Activated CD4-positive, alpha-beta T cell treated with anti-CD3 and anti-CD28 coated beads for 36 hours (primary cell): ENCODE measurements around the gene AGGF1. TPM values are rescaled to one million over a fixed set of nuclear protein-coding genes. Genes with fewer than 3 reads are reported as not detected.
"Not testable (repeated sequence)": the region's sequence is repeated elsewhere in the genome, so short reads cannot be mapped to it uniquely, and the experiment has no call there.

Experiments used
- ATAC-seq: fragments of 200-7000 bp; cut with Tn5 transposase; one replicate; pipeline ENCODE4 v1.10.0; 2021; ENCODE audit warnings: mild to moderate bottlenecking, moderate library complexity
- CTCF ChIA-PET: fragments of 350-600 bp; sonication (Branson Sonifier 250); formaldehyde crosslinking; loops from one replicate; lab custom pipeline; 2021; ENCODE audit warnings: antibody characterized with exemption; lab: Charles Lee
- POLR2A ChIA-PET: fragments of 350-600 bp; sonication (Branson Sonifier 250); formaldehyde crosslinking; loops from one replicate; lab custom pipeline; 2021; ENCODE audit warnings: antibody characterized with exemption, inconsistent platforms; lab: Charles Lee
- DNase-seq: peaks from one replicate; pipeline ENCODE4 v3.0.0-alpha.2; 2020
- H3K27ac Mint-ChIP-seq: one replicate; pipeline ENCODE4 v1.8.0; 2021; ENCODE audit warnings: mixed read lengths
- H3K27me3 Mint-ChIP-seq: one replicate; pipeline ENCODE4 v1.8.0; 2021; ENCODE audit warnings: mixed read lengths
- H3K36me3 Mint-ChIP-seq: one replicate; pipeline ENCODE4 v1.8.0; 2021; ENCODE audit warnings: low read depth, mixed read lengths
- H3K4me1 Mint-ChIP-seq: one replicate; pipeline ENCODE4 v1.8.0; 2021; ENCODE audit warnings: mixed read lengths
- H3K4me3 Mint-ChIP-seq: one replicate; pipeline ENCODE4 v1.8.0; 2021; ENCODE audit warnings: mild to moderate bottlenecking, moderate library complexity, mixed read lengths
- H3K9me3 Mint-ChIP-seq: one replicate; pipeline ENCODE4 v1.8.0; 2021; ENCODE audit warnings: low read depth, mixed read lengths
- intact Hi-C, 2 experiments: fragments of 100-400 bp; cut with DNase I in 1 of 2; cut with micrococcal nuclease in 1 of 2; formaldehyde crosslinking; loops; one replicate each; pipeline versions ENCODE4 v1.14.2 to v1.15.1; 2022 to 2024; cut with DNase I, micrococcal nuclease
- total RNA-seq, 2 experiments: library from RNA; stranded (reverse); gene quantifications; one replicate each; pipeline ENCODE4 v1.2.3, GENCODE V29; 2021

The AGGF1 gene
- total RNA-seq, 2 experiments from 2014 or later: 25.5 to 33.2 TPM

DNA sequence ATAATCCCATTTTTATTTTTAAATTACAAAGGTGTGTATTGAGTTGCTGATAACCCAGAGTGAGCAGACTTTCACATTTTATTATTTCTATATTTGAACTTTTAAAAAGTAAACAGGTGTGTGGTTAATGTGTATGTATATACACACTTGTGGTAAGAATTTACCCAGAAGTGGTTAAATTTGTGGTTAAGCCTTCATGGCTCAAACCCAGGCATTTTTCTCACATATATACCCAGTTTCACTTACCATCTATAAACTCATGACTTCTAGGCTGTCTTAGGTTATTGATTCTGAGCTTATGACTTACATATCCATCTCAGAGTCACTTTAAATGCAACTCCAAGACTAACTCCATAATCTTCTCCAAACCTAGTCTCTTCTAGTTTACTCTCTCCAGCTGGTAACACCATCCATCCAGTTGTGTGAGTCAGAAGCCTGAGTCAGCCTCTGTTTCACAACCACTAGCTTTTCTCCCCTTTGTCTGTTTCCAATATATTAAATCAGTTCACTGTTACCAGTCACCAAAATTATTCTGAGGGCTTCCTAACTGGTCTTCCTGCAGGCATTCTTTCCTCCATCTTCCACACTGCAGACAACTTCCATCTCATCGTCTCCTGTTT, 36.7 kb downstream of the AGGF1 start:
- POLR2A ChIA-PET: interaction anchor here (0.6 kb wide), 1 partner anchor 37 kb away, joined by 3 read pairs; the partner anchor contains the start of gene AGGF1
- H3K4me3 Mint-ChIP-seq: no peak overlapping the region
- peaks cover 31% of the 10 kb centered on the region for H3K36me3 Mint-ChIP-seq
- peaks cover 6% of the 10 kb centered on the region for H3K4me1 Mint-ChIP-seq
- H3K27ac Mint-ChIP-seq: no peak overlapping the region
- CTCF ChIA-PET: interaction anchor here (0.5 to 1.9 kb wide), 3 partner anchors 10 to 199 kb away, joined by 3 to 9 read pairs (median 3); no protein-coding TSS in a partner anchor
- ATAC-seq (peak; percentile 60), DNase-seq (peak; percentile 14)
- no peaks in the 10 kb centered on the region for H3K9me3 Mint-ChIP-seq
- intact Hi-C loops: no loop called here
- H3K27me3 Mint-ChIP-seq: no peaks in the 10 kb centered on the region

DNA sequence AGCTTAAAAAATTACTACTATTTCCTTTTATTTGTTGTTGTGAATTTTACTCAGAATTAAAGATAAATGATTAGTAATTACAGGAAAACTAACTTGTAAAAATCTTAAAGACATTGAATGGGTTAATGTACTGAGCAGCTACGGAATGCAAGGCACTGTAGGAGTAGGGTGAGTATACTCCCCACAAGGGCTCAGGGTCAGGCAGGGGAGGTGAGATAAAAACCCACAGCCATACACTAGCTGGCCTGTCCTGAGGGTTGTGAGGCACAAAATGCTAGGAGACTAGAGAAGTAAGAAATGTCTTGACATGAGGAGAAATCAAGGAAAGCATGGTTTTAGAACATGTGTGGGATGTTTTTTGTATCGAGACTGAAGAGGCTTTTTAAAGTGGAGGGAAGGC, 43.5 kb downstream of the AGGF1 start:
- Mint-ChIP-seq H3K27ac (no peak overlapping the region), H3K27me3 (no peaks in the 10 kb centered on the region), H3K4me3 (no peak overlapping the region), H3K4me1 (peaks cover 11% of the 10 kb centered on the region), H3K9me3 (no peaks in the 10 kb centered on the region), H3K36me3 (peaks cover 16% of the 10 kb centered on the region)
- ChIA-PET POLR2A (no interaction called here), CTCF (interaction anchor here (1.3 kb wide), 1 partner anchor 41 kb away, joined by 3 read pairs; no protein-coding TSS in a partner anchor)
- intact Hi-C loops: no loop called here
- no peak for ATAC-seq
- no peak for DNase-seq

DNA sequence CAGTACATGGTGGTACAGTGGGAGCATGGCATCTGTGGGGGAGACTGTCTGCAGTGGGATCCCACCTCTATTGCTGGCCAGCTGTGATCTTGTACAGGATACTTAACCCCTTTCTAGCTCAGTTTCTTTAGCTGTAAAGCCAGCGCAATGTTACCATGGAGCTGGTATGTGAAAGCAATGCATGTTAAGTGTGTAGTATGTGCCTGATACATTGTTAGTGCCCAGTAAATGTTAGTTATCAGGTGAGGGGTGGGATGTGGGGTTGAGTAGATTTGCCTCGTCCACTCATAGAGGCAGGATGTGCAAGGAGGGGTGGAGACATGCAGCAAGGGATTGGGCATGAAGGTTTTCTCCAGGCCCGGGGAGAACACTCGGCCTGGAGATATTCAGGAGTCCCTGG, 44.5 kb downstream of the AGGF1 start:
- peaks cover 11% of the 10 kb centered on the region for H3K4me1 Mint-ChIP-seq
- ChIA-PET POLR2A (no interaction called here), CTCF (no interaction called here)
- DNase-seq (no peak), ATAC-seq (no peak)
- H3K27ac Mint-ChIP-seq: no peak overlapping the region
- intact Hi-C loops: loop anchor here in 1 of 2 experiments (5.0 kb wide), 1 partner anchor 42 kb away; the partner anchor contains the start of gene AGGF1
- H3K9me3 Mint-ChIP-seq: no peaks in the 10 kb centered on the region
- H3K4me3 Mint-ChIP-seq: no peak overlapping the region
- H3K27me3 Mint-ChIP-seq: no peaks in the 10 kb centered on the region
- peaks cover 11% of the 10 kb centered on the region for H3K36me3 Mint-ChIP-seq

DNA sequence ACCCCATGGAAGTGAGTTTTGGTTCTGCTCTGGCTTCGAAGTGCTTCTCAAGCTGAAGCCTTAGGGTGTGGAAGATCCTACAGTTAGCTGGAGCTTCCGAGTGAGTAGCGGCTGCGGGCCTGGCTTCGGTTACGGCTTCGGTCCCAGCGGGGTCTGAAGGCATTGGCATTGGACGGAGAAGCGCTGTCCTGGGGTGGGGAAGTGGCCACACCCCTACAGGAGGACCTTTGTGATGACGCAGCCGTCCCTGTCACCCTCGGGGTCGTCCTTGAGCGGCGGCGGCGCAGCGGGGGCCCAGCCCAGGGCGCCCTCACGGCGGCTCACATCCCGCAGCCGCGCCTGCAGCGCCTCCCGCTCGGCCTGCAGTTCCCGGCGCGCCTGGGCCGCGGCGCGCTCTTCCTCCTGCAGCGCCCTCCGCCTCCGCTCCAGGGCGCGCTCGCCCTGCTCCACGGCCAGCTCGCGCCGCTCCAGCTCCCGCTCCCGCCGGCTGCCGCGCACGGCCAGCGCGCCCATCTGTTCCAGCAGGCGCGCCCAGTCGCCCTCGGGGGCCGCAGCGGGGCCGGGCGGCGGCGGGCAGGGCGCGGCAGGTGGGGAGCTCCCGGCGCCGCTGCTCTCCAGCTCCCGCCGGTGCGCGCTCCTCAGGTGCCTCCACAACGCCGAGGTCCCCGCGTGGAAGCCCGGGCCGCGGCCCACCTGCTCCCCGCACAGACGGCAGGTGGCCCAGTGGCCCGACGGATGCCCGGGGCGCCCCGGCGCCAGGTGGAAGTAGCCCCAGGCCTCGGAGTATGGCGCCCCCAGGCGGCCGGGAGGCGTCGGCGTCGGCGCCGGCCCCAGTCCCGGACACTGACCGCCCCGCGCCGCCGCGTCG, 47.0 kb downstream of the AGGF1 start:
- ChIA-PET CTCF (interaction anchor here (0.5 to 3.4 kb wide), 19 partner anchors 10 to 476 kb away, joined by 3 to 33 read pairs (median 4); partner anchors contain the start of genes AGGF1 and ZBED3), POLR2A (interaction anchor here (1.6 kb wide), 1 partner anchor 416 kb away, joined by 3 read pairs; no protein-coding TSS in a partner anchor)
- Mint-ChIP-seq H3K4me1 (peaks cover 11% of the 10 kb centered on the region), H3K4me3 (peak overlapping the region; percentile 31), H3K9me3 (no peaks in the 10 kb centered on the region), H3K36me3 (peaks cover 8% of the 10 kb centered on the region), H3K27me3 (no peaks in the 10 kb centered on the region), H3K27ac (no peak overlapping the region)
- intact Hi-C loops: loop anchor here (1.0 to 5.0 kb wide), 3 partner anchors 45 to 415 kb away; partner anchors contain the start of genes AGGF1 (in 1 of the 2) and WDR41 (in 1 of the 2)
- peak; percentile 84 for ATAC-seq
- DNase-seq: peak; percentile 82

DNA sequence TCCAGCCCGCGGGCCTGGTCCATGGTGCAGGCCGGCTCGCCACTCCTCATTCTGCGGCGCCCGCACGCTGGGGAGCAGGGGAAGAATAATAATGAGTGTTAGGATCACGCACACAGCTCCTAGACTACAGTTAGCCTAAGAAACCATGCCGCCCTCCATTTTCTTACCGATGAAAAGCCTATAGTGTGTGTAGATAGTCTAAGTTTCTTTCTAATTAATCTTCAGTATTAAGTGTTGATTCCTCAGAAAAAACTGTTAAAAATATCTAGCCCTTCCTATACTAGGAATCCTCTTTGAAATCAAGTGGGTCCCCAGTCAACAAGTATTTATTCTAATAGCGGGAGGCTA, 47.6 kb downstream of the AGGF1 start:
- intact Hi-C loops: loop anchor here (1.0 to 5.0 kb wide), 3 partner anchors 46 to 414 kb away; partner anchors contain the start of genes AGGF1 (in 1 of the 2) and WDR41 (in 1 of the 2)
- ATAC-seq (no peak), DNase-seq (no peak)
- ChIA-PET POLR2A (interaction anchor here (1.6 kb wide), 1 partner anchor 415 kb away, joined by 3 read pairs; no protein-coding TSS in a partner anchor), CTCF (interaction anchor here (0.6 to 3.4 kb wide), 16 partner anchors 10 to 221 kb away, joined by 3 to 33 read pairs (median 4); partner anchors contain the start of genes AGGF1 and ZBED3)
- Mint-ChIP-seq H3K9me3 (no peaks in the 10 kb centered on the region), H3K4me3 (no peak overlapping the region), H3K36me3 (peaks cover 11% of the 10 kb centered on the region), H3K27ac (no peak overlapping the region), H3K4me1 (peaks cover 11% of the 10 kb centered on the region), H3K27me3 (no peaks in the 10 kb centered on the region)

DNA sequence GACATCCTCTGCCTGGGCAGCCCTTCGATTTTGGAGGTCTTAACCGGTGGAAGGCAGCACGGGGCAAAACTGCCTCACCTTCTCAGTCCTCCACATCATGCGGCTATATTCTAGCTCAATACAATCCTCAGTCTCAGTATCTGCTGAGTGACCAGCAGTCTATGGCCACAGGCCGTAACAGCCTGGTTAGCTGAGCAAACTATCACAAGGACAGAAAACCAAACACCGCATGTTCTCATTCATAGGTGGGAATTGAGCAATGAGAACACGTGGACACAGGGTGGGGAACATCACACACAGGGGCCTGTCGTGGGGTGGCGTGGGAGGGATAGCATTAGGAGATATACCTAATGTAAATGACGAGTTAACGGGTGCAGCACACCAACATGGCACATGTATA, 50.3 kb downstream of the AGGF1 start:
- H3K27me3 Mint-ChIP-seq, CTCF ChIA-PET, H3K9me3 Mint-ChIP-seq, POLR2A ChIA-PET, DNase-seq, intact Hi-C loops, H3K27ac Mint-ChIP-seq, ATAC-seq, H3K4me3 Mint-ChIP-seq: not testable (repeated sequence)
- Mint-ChIP-seq H3K4me1 (peaks cover 11% of the 10 kb centered on the region), H3K36me3 (peaks cover 16% of the 10 kb centered on the region)

DNA sequence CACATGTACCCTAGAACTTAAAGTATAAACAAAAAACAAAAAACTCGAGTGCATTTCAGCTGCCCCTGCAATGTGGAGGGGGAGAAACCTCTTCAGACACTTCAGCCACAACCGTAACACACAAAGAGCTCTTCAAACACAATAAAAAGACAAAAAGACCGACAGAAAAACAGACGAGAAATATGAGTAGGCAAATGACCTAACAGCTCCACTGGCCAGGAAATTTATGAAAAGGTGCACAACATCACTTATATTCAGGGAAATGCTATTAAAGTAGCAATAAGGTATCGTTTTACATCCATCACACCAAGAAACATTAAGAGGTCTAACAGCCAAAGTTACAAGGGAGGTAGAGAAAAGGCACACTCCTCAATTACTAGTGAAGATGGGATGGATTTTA, 50.7 kb downstream of the AGGF1 start:
- Mint-ChIP-seq H3K9me3 (no peaks in the 10 kb centered on the region), H3K36me3 (peaks cover 16% of the 10 kb centered on the region), H3K4me3 (no peak overlapping the region), H3K27me3 (no peaks in the 10 kb centered on the region), H3K4me1 (peaks cover 11% of the 10 kb centered on the region), H3K27ac (no peak overlapping the region)
- ATAC-seq (no peak), DNase-seq (no peak)
- intact Hi-C loops: no loop called here
- ChIA-PET POLR2A (no interaction called here), CTCF (no interaction called here)

DNA sequence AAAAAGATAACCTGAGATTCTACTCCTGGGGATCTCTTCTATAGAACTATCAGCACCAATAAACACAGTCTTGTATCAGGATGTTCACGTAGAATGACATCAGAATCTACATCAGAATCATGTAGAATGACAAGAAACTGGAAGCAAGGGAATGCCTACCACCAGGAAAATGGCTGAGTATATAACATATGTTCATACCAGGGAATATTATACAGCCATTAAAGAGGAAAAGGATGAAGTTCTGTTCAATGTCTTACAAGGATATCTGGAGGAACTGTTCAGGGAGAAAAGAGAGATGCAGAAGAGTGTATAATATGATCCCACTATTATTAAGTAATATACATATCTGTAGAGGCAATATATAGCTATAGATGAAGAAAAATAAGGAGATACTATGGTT, 52.1 kb downstream of the AGGF1 start:
- H3K27ac Mint-ChIP-seq: no peak overlapping the region
- H3K4me3 Mint-ChIP-seq: no peak overlapping the region
- ATAC-seq (no peak), DNase-seq (no peak)
- H3K36me3 Mint-ChIP-seq: peaks cover 11% of the 10 kb centered on the region
- ChIA-PET CTCF (no interaction called here), POLR2A (no interaction called here)
- intact Hi-C loops: no loop called here
- H3K4me1 Mint-ChIP-seq: peaks cover 12% of the 10 kb centered on the region
- H3K9me3 Mint-ChIP-seq: no peaks in the 10 kb centered on the region
- no peaks in the 10 kb centered on the region for H3K27me3 Mint-ChIP-seq

DNA sequence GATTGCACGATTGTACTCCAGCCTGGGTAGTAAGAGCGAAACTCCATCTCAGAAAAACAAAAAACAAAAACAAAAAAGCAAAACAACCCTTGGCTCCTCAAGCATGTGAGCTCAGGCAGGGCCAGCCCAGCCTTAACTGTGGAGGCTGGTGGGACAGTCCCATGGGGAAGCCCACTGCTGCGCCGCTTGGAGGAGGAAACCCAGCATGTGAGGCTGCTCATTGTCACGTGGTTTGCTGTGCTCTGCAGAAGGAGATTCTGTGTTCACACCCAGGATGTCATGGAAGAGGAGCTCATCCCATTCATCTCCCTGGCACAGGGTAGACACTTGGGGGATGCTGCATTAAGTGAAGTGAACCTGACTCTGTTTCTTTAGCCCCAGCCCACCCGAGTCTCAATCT, 52.9 kb downstream of the AGGF1 start:
- no peaks in the 10 kb centered on the region for H3K9me3 Mint-ChIP-seq
- no peak for ATAC-seq
- peak; percentile 15 for DNase-seq
- H3K4me1 Mint-ChIP-seq: peaks cover 14% of the 10 kb centered on the region
- ChIA-PET POLR2A (no interaction called here), CTCF (no interaction called here)
- H3K27me3 Mint-ChIP-seq: no peaks in the 10 kb centered on the region
- H3K27ac Mint-ChIP-seq: no peak overlapping the region
- intact Hi-C loops: no loop called here
- H3K4me3 Mint-ChIP-seq: no peak overlapping the region
- peaks cover 11% of the 10 kb centered on the region for H3K36me3 Mint-ChIP-seq

DNA sequence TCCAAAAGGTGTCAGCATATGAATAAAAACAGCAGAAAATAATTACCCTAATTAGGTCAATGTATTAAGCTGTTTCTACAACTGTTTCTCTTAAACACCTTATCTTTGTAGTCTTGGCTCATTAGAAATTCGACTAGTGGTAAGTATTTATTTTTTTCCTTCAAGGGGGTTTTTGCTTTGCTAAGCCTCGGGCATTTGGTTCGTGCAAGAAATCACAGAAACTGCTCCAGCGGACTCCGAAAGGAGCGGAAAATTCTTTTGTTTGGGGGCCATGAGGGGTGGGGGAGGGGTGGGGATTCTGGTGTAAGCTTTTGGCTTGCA, 56.1 kb downstream of the AGGF1 start:
- intact Hi-C loops: loop anchor here (2.0 to 5.0 kb wide), 4 partner anchors 54 to 406 kb away; partner anchors contain the start of genes AGGF1 (in 2 of the 2) and WDR41 (in 1 of the 2)
- Mint-ChIP-seq H3K27ac (peak overlapping the region; percentile 91), H3K4me3 (peak overlapping the region; percentile 85), H3K27me3 (peaks cover 2% of the 10 kb centered on the region), H3K4me1 (peaks cover 14% of the 10 kb centered on the region), H3K36me3 (peaks cover 9% of the 10 kb centered on the region), H3K9me3 (no peaks in the 10 kb centered on the region)
- ATAC-seq: no peak
- POLR2A ChIA-PET: interaction anchor here (0.6 kb wide), 1 partner anchor 14 kb away, joined by 5 read pairs; no protein-coding TSS in a partner anchor
- CTCF ChIA-PET: interaction anchor here (1.2 to 4.5 kb wide), 4 partner anchors 9 to 218 kb away, joined by 3 to 33 read pairs (median 7); partner anchors contain the start of gene AGGF1
- DNase-seq: no peak
